T-cell (primary cell): Measurements from ENCODE around the gene KRTAP2-4. TPM values are rescaled to one million over a fixed set of nuclear protein-coding genes. Genes with fewer than 3 reads are reported as not detected.
"Not testable (repeated sequence)": the region's sequence is repeated elsewhere in the genome, so short reads cannot be mapped to it uniquely, and the experiment has no call there.

Experiments used
- ATAC-seq, 4 experiments: fragments of 200-7000 bp in 3 of 4; fragments of 150-1000 bp in 1 of 4; cut with Tn5 transposase; replicated peaks in 1 of 4; 1 replicate in 3 of 4; 2 replicates in 1 of 4; pipeline ENCODE4 v1.10.0; 2021; ENCODE audit warnings: moderate library complexity in 3 of 4, mild to moderate bottlenecking in 2 of 4, moderate number of reproducible peaks in 1 of 4
- CTCF ChIA-PET, 2 donors: fragments of 300-600 bp; sonication (Branson Sonifier 250); formaldehyde crosslinking; loops; one replicate each; lab custom pipeline; 2022; ENCODE audit warnings: antibody characterized with exemption in 2 of 2; lab: Charles Lee
- POLR2A ChIA-PET, 2 donors: fragments of 300-600 bp; sonication (Branson Sonifier 250); formaldehyde crosslinking; loops; one replicate each; lab custom pipeline; 2022; ENCODE audit warnings: antibody characterized with exemption in 2 of 2; lab: Charles Lee
- DNase-seq, 35 experiments: peaks; one replicate each; pipeline versions ENCODE4 v3.0.0 to v3.0.0-alpha.2; 2013 to 2023
- H3K27ac ChIP-seq: one replicate; pipeline ENCODE4 v1.5.1; 2013; ENCODE audit warnings: low read length
- H3K27me3 ChIP-seq, 2 experiments: replicated peaks in 1 of 2; 1 replicate in 1 of 2; 2 replicates in 1 of 2; pipeline versions ENCODE4 v1.6.1 to v1.7.0; 2013; ENCODE audit warnings: low read length in 1 of 2, mixed read lengths in 1 of 2; ENCODE audit not compliant: control insufficient read depth in 2 of 2, insufficient read depth in 2 of 2; ENCODE audit errors: extremely low read depth in 1 of 2
- H3K36me3 ChIP-seq, 2 donors: 1 replicate in 1 of 2; 2 replicates in 1 of 2; pipeline versions ENCODE4 v1.6.1 to v1.7.0; 2013; ENCODE audit warnings: low read length in 1 of 2; ENCODE audit not compliant: control insufficient read depth in 2 of 2, insufficient read depth in 1 of 2; ENCODE audit errors: extremely low read depth in 1 of 2
- H3K4me1 ChIP-seq, 2 experiments: 1 replicate in 1 of 2; 2 replicates in 1 of 2; pipeline versions ENCODE4 v1.6.1 to v1.7.0; 2013; ENCODE audit warnings: low read length in 2 of 2, mixed read lengths in 1 of 2; ENCODE audit not compliant: insufficient read depth in 2 of 2, control insufficient read depth in 1 of 2; ENCODE audit errors: extremely low read depth in 1 of 2
- H3K4me3 ChIP-seq, 2 donors: 1 replicate in 1 of 2; 2 replicates in 1 of 2; pipeline versions ENCODE4 v1.5.1 to v1.7.0; 2013; ENCODE audit warnings: mild to moderate bottlenecking in 2 of 2, low read length in 1 of 2, moderate library complexity in 1 of 2; ENCODE audit not compliant: control insufficient read depth in 1 of 2; ENCODE audit errors: extremely low read depth in 1 of 2
- H3K9me3 ChIP-seq: 2 replicates; pipeline ENCODE4 v1.7.0; 2013
- H3K27ac Mint-ChIP-seq, 2 donors: one replicate each; pipeline ENCODE4 v1.8.0; 2020 to 2021; ENCODE audit warnings: mild to moderate bottlenecking in 2 of 2, mixed read lengths in 2 of 2
- H3K27me3 Mint-ChIP-seq, 2 donors: one replicate each; pipeline ENCODE4 v1.8.0; 2021 to 2022; ENCODE audit warnings: mixed read lengths in 2 of 2
- H3K36me3 Mint-ChIP-seq: one replicate; pipeline ENCODE4 v1.8.0; 2021; ENCODE audit warnings: mixed read lengths
- H3K4me1 Mint-ChIP-seq, 3 donors: one replicate each; pipeline ENCODE4 v1.8.0; 2020 to 2022; ENCODE audit warnings: mixed read lengths in 3 of 3, mild to moderate bottlenecking in 1 of 3
- H3K4me3 Mint-ChIP-seq, 3 donors: one replicate each; pipeline ENCODE4 v1.8.0; 2020 to 2022; ENCODE audit warnings: mild to moderate bottlenecking in 3 of 3, mixed read lengths in 3 of 3, moderate library complexity in 3 of 3
- H3K9me3 Mint-ChIP-seq, 3 donors: one replicate each; pipeline ENCODE4 v1.8.0; 2020 to 2022; ENCODE audit warnings: mixed read lengths in 3 of 3
- WGBS: methylation state at CpG from one replicate; pipeline ENCODE4 v1.1.5; 2013; ENCODE audit warnings: missing lambda C conversion rate; ENCODE audit not compliant: insufficient coverage; 5-methylcytosine and 5-hydroxymethylcytosine counted together
- total RNA-seq, 35 experiments: library from RNA in 6 of 35; stranded (reverse) in 6 of 35; fragments of 120-200 nt in 1 of 35; gene quantifications; one replicate each; pipeline versions ENCODE4 v1.2.1 to v1.2.4 and lab custom pipeline; 2013 to 2026

Gene KRTAP2-4
- total RNA-seq, 5 donors from 2014 or later (not counting 1 experiment from before 2014, with no cell fraction given): not detected

DNA sequence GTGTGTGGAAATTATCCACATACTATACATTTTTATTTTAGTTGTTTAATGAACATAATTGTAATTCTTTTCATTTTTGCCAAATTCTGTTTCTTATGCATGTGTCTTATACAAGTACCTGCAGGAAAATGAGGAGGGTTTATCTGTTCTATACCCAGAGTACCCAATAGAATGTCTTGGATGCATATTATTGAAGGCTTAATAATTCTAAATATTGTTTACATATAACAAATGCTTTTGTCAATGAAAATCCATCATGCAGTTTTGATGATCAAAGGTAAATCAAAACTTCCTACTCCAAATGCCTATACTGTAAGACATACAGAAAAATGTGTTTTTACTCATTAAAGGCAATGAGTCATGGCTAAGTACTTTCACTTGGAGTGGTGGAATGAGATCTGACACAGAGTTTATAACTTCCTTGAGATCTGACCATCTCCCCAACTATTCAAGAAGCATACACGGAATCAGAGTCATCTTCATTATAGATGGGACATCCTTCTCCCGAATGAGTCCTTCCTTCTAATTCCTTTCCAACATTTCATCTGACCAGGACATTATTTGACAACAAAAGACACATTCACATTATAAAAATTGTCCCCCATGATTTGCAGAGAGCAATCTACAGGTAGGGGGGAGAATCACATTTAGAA lies 38.8 kb upstream of the KRTAP2-4 start:
- H3K36me3 Mint-ChIP-seq, H3K27ac ChIP-seq, H3K27me3 Mint-ChIP-seq, CTCF ChIA-PET, H3K4me3 ChIP-seq, DNase-seq, ATAC-seq, H3K36me3 ChIP-seq, H3K9me3 ChIP-seq, H3K4me1 ChIP-seq, H3K27ac Mint-ChIP-seq, H3K4me3 Mint-ChIP-seq, H3K27me3 ChIP-seq, POLR2A ChIA-PET, H3K9me3 Mint-ChIP-seq: not testable (repeated sequence)
- WGBS: no CpG with 5 or more reads among the region's 2 CpGs
- H3K4me1 Mint-ChIP-seq: peaks cover 10 to 21% (median 16%) of the 10 kb centered on the region in 3 donors

DNA sequence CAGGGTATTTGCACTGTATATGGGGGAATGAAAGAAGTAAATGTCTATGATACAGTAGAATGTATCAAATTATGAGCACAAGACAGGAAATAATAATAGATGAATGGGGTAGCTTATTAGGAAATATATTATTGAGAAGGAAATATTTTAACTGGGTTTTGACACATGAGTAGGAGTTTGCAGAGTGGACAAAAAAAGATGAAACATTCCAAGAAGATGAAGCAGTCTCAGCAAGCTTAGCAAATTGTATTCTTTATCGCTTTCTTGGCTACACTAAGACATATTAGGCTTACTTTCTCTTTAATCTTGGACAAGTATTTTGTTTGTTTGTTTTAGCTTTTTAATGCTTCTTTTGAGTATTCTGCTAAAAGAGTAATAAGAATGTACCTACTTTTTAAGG lies 38.2 kb upstream of the KRTAP2-4 start:
- ChIA-PET CTCF (no interaction called here), POLR2A (no interaction called here)
- ATAC-seq (no peak), DNase-seq (no peak)
- Mint-ChIP-seq H3K36me3 (no peaks in the 10 kb centered on the region), H3K27me3 (peaks cover 5 to 6% of the 10 kb centered on the region in 2 donors), H3K9me3 (no peaks in the 10 kb centered on the region), H3K27ac (no peak overlapping the region), H3K4me1 (peaks cover 10 to 19% (median 16%) of the 10 kb centered on the region in 3 donors), H3K4me3 (no peak overlapping the region)
- Histone ChIP-seq H3K9me3 (no peaks in the 10 kb centered on the region), H3K4me3 (no peak overlapping the region), H3K4me1 (no peaks in the 10 kb centered on the region), H3K27ac (no peak overlapping the region), H3K36me3 (no peaks in the 10 kb centered on the region), H3K27me3 (peaks cover 0 to 2% of the 10 kb centered on the region in 2 experiments)
- WGBS: no CpG with 5 or more reads among the region's 1 CpG

DNA sequence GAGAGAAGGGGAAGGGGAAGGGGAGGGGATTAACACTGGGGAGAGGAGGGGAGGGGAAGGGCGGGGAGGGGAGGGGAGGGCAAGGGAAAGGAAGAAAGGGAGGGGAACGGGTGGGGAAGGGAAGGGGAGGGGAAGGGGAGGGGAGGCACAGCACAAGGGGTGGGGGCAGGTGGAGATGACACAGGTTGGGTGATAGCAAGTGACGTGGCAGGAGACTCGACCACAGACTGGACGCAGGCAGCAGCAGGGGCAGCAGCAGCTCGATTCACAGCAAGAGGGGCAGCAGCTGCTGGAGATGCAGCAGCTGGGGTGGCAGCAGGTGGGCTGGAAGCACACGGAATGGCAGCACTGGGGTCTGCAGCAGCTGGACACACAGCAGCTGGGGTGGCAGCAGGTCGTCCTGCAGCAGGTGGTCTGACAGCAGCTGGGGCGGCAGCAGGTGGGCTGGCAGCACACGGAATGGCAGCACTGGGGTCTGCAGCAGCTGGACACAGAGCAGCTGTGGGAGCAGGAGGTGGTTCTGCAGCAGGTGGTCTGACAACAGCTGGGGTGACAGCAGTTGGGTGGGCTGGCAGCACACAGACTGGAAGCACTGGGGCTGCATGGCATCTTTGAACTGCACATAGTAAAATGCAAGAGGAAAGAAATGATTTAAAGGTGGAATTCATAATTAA lies 36.0 kb upstream of the KRTAP2-4 start, which contains the start of gene KRTAP4-16:
TSS of gene KRTAP4-16 (minus strand) at position 624 of the 674 bp plus-strand sequence. CDS start at position 624, 0 bp downstream.
- peaks cover 11 to 12% of the 10 kb centered on the region in 2 donors for H3K27me3 Mint-ChIP-seq
- no peaks in the 10 kb centered on the region for H3K36me3 Mint-ChIP-seq
- H3K4me3 Mint-ChIP-seq: no peak within 1 kb of the TSS
- Histone ChIP-seq H3K27ac (no peak within 1 kb of the TSS), H3K4me3 (no peak within 1 kb of the TSS), H3K36me3 (no peaks in the 10 kb centered on the region), H3K27me3 (peaks cover 0 to 9% of the 10 kb centered on the region in 2 experiments), H3K4me1 (no peaks in the 10 kb centered on the region), H3K9me3 (no peaks in the 10 kb centered on the region)
- 71% methylated on average over 8 of the region's 10 CpGs for WGBS
- H3K27ac Mint-ChIP-seq: no peak within 1 kb of the TSS
- no peaks in the 10 kb centered on the region for H3K9me3 Mint-ChIP-seq
- POLR2A ChIA-PET: no interaction called here
- H3K4me1 Mint-ChIP-seq: peaks cover 7 to 11% (median 10%) of the 10 kb centered on the region in 3 donors
- ATAC-seq: no peak
- CTCF ChIA-PET: no interaction called here
- no peak for DNase-seq

DNA sequence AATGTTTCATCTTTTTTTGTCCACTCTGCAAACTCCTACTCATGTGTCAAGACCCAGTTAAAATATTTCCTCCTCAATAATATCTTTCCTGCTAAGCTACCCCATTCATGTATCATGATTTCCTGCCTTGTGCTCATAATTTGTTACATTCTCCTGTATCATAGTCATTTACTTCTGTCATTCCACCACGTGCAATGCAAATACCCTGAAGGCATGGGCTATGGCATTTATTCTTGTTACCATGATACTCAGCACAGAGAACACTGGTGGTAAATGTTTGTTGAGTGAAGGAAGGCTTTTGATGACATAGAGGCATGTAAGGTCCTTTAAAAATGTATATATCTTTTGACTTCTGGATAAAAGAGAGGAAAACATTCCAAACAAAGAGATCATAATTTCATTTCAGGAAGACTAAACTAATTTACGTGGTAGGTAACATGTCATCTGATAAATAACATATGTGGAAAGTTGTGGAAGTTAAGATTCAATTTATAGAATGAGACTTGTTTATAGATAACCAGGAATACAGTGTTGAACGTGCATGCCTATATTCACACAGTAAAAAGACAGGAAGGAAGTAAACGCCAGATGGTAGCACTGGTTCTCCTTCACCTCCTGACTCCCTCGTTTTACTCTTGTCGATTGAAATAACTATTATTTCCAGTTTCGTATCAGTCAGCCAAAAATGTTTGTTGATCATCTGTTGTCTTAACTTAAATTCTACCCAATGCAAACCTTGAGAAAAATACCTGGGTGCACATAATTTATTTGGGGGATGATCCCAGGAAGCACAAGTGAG lies 34.2 kb upstream of the KRTAP2-4 start:
- H3K27ac ChIP-seq, H3K27me3 Mint-ChIP-seq, H3K36me3 ChIP-seq, CTCF ChIA-PET, POLR2A ChIA-PET, H3K36me3 Mint-ChIP-seq, H3K9me3 Mint-ChIP-seq, DNase-seq, H3K27me3 ChIP-seq, H3K4me3 Mint-ChIP-seq, H3K9me3 ChIP-seq, H3K27ac Mint-ChIP-seq, H3K4me1 ChIP-seq, H3K4me3 ChIP-seq: not testable (repeated sequence)
- WGBS: no CpG with 5 or more reads among the region's 7 CpGs
- ATAC-seq: peak in 3 of 4 experiments; percentile 42 to 66 (median 51)
- peaks cover 7 to 11% (median 10%) of the 10 kb centered on the region in 3 donors for H3K4me1 Mint-ChIP-seq

DNA sequence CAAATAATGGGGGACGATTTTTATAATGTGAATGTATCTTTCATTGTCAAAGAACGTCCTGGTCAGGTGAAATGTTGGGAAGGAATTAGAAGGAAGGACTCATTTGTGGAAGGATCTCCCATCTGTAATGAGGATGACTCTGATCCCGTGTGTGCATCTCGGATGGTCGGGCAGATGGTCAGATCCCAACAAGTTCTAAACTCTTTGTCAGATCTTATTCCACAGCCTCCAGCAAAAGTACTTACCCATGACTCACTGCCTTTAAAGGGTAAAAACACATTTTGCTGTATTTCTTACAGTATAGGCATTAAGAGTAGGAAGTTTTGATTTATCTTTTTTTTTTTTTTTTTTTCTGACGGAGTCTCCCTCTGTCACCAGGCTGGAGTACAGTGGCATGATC lies 32.8 kb upstream of the KRTAP2-4 start:
- H3K27me3 Mint-ChIP-seq: peaks cover 6 to 13% of the 10 kb centered on the region in 2 donors
- ChIA-PET CTCF (interaction anchor here in 1 of 2 donors (0.7 kb wide), 1 partner anchor 298 kb away, joined by 4 read pairs; no protein-coding TSS in a partner anchor), POLR2A (no interaction called here)
- peaks cover 7 to 11% (median 10%) of the 10 kb centered on the region in 3 donors for H3K4me1 Mint-ChIP-seq
- DNase-seq (no peak), ATAC-seq (no peak)
- Histone ChIP-seq H3K4me1 (no peaks in the 10 kb centered on the region), H3K9me3 (no peaks in the 10 kb centered on the region), H3K27me3 (peaks cover 0 to 14% of the 10 kb centered on the region in 2 experiments), H3K4me3 (no peak overlapping the region), H3K36me3 (no peaks in the 10 kb centered on the region), H3K27ac (no peak overlapping the region)
- WGBS: no CpG with 5 or more reads among the region's 6 CpGs
- H3K4me3 Mint-ChIP-seq: no peak overlapping the region
- H3K27ac Mint-ChIP-seq: no peak overlapping the region
- H3K36me3 Mint-ChIP-seq: no peaks in the 10 kb centered on the region
- H3K9me3 Mint-ChIP-seq: no peaks in the 10 kb centered on the region

DNA sequence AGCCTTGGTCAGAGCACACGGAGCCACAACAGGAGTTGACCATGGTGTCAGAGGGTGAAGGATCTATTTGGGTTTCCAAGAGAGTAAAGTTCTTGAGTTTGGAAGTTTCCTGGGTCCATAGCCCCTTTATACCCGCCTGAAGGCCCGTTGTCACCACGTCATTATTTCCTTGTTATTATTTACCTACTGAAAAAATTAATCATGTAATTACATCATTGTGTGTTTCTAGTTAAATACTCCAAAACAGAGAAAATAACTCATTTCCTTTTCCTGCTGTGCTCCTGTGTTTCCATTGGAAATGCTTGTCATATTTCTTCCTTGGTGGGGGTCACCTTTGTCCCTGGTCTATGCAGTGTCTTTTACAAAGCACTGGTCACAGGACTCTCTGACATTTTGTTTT lies 32.4 kb upstream of the KRTAP2-4 start, which contains the start of gene KRTAP4-8:
TSS of gene KRTAP4-8 (minus strand) at position 101 of the 400 bp plus-strand sequence. CDS start at position 43, 58 bp downstream.
- Histone ChIP-seq H3K4me3 (no peak within 1 kb of the TSS), H3K4me1 (no peaks in the 10 kb centered on the region), H3K36me3 (no peaks in the 10 kb centered on the region), H3K27me3 (peaks cover 0 to 14% of the 10 kb centered on the region in 2 experiments), H3K27ac (no peak within 1 kb of the TSS), H3K9me3 (no peaks in the 10 kb centered on the region)
- Mint-ChIP-seq H3K27ac (no peak within 1 kb of the TSS), H3K4me1 (peaks cover 7 to 11% (median 10%) of the 10 kb centered on the region in 3 donors), H3K9me3 (peaks cover 0 to 2% (median 1%) of the 10 kb centered on the region in 3 donors), H3K4me3 (no peak within 1 kb of the TSS), H3K36me3 (no peaks in the 10 kb centered on the region), H3K27me3 (peaks cover 6 to 13% of the 10 kb centered on the region in 2 donors)
- ATAC-seq: no peak
- ChIA-PET POLR2A (no interaction called here), CTCF (no interaction called here)
- DNase-seq: no peak
- WGBS: no CpG with 5 or more reads among the region's 4 CpGs
